Tibial nerve (tissue), 4 donors: Measurements from ENCODE around the gene DLGAP1.

Source experiments
- EP300 ChIP-seq, 2 donors: sonication (generic); formaldehyde crosslinking; IDR thresholded peaks; one replicate each; pipeline ENCODE4 v1.6.1; 2017; ENCODE audit warnings: antibody characterized with exemption in 2 of 2, mild to moderate bottlenecking in 1 of 2
- POLR2A ChIP-seq, 2 donors: fragments of 450-650 bp; IDR thresholded peaks; one replicate each; pipeline ENCODE4 v1.6.1; 2017; ENCODE audit warnings: antibody characterized with exemption in 2 of 2, mild to moderate bottlenecking in 2 of 2, moderate library complexity in 2 of 2
- TF ChIP-seq, protein P1 (sequence below), 5 experiments: fragments of 200-600 bp in 3 of 5; fragments of 450-650 bp in 2 of 5; sonication (generic) in 3 of 5; IDR thresholded peaks; one replicate each; pipeline ENCODE4 v1.5.1; 2016 to 2019; ENCODE audit warnings: antibody characterized with exemption in 5 of 5, mild to moderate bottlenecking in 3 of 5, moderate library complexity in 2 of 5

DNA sequence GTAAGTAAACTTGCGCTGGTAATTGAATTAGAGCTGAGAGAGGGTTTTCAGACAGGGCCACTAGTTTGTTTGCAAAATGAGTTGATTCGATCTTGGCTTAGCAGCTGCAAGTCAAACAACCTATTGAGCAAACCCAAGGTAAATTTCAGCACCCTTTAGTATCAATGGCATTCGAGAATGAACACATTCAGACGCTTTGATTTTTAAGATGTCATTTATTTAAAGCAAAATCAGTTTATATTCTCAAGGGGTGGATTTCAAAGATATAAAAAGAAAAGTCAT, 960.9 kb downstream of the DLGAP1 start:
- TF ChIP-seq, protein P1, sequence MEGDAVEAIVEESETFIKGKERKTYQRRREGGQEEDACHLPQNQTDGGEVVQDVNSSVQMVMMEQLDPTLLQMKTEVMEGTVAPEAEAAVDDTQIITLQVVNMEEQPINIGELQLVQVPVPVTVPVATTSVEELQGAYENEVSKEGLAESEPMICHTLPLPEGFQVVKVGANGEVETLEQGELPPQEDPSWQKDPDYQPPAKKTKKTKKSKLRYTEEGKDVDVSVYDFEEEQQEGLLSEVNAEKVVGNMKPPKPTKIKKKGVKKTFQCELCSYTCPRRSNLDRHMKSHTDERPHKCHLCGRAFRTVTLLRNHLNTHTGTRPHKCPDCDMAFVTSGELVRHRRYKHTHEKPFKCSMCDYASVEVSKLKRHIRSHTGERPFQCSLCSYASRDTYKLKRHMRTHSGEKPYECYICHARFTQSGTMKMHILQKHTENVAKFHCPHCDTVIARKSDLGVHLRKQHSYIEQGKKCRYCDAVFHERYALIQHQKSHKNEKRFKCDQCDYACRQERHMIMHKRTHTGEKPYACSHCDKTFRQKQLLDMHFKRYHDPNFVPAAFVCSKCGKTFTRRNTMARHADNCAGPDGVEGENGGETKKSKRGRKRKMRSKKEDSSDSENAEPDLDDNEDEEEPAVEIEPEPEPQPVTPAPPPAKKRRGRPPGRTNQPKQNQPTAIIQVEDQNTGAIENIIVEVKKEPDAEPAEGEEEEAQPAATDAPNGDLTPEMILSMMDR (IDR thresholded peaks at IDR 0.05) = no peak
- TF ChIP-seq POLR2A (IDR thresholded peaks at IDR 0.05) (no peak), EP300 (IDR thresholded peaks at IDR 0.05) (no peak)
